GM23248 (cell line): ENCODE measurements around the gene PAQR6. TPM values are rescaled to one million over a fixed set of nuclear protein-coding genes. Genes with fewer than 3 reads are reported as not detected.
A peak's percentile ranks its signal among the peaks of the same experiment; 100 is the strongest.

Source experiments
- DNase-seq: peaks from one replicate; pipeline ENCODE4 v3.0.0-alpha.2; 2015
- H2AFZ ChIP-seq: fragments of 200-600 bp; sonication (generic); 2 replicates; pipeline ENCODE4 v1.6.1; 2016; ENCODE audit warnings: antibody characterized with exemption
- H3F3A ChIP-seq: fragments of 200-600 bp; sonication (generic); 2 replicates; pipeline ENCODE4 v1.6.1; 2016; ENCODE audit warnings: mild to moderate bottlenecking, antibody characterized with exemption, mixed run types; ENCODE audit not compliant: insufficient read depth
- H3K27ac ChIP-seq: fragments of 200-600 bp; sonication (generic); 2 replicates; pipeline ENCODE4 v1.5.1; 2016; ENCODE audit warnings: mild to moderate bottlenecking
- H3K27me3 ChIP-seq: fragments of 200-600 bp; sonication (generic); replicated peaks from 2 replicates; pipeline ENCODE4 v1.6.1; 2016; ENCODE audit warnings: mild to moderate bottlenecking; ENCODE audit not compliant: insufficient read depth
- H3K36me3 ChIP-seq: fragments of 200-600 bp; sonication (generic); 2 replicates; pipeline ENCODE4 v1.6.1; 2016; ENCODE audit warnings: low read depth, mild to moderate bottlenecking
- H3K4me1 ChIP-seq: fragments of 200-600 bp; sonication (generic); 2 replicates; pipeline ENCODE4 v1.6.1; 2016; ENCODE audit warnings: mild to moderate bottlenecking; ENCODE audit not compliant: insufficient read depth
- H3K4me2 ChIP-seq: fragments of 200-600 bp; sonication (generic); one replicate; pipeline ENCODE4 v1.6.1; 2016; ENCODE audit warnings: mild to moderate bottlenecking; ENCODE audit not compliant: unreplicated experiment
- H3K4me3 ChIP-seq: fragments of 200-600 bp; sonication (generic); 2 replicates; pipeline ENCODE4 v1.5.1; 2016; ENCODE audit warnings: mild to moderate bottlenecking
- H3K79me2 ChIP-seq: fragments of 200-600 bp; sonication (generic); 2 replicates; pipeline ENCODE4 v1.6.1; 2016; ENCODE audit warnings: mild to moderate bottlenecking; ENCODE audit not compliant: insufficient read depth
- H3K9ac ChIP-seq: fragments of 200-600 bp; sonication (generic); 2 replicates; pipeline ENCODE4 v1.6.1; 2016; ENCODE audit warnings: mild to moderate bottlenecking
- H3K9me2 ChIP-seq: fragments of 200-600 bp; sonication (generic); 2 replicates; pipeline ENCODE4 v1.6.1; 2016; ENCODE audit warnings: mixed run types, mild to moderate bottlenecking, moderate library complexity; ENCODE audit not compliant: insufficient read depth
- H3K9me3 ChIP-seq: fragments of 200-600 bp; sonication (generic); one replicate; pipeline ENCODE4 v1.6.1; 2017; ENCODE audit warnings: low read depth
- H4K20me1 ChIP-seq: fragments of 200-600 bp; sonication (generic); 2 replicates; pipeline ENCODE4 v1.6.0; 2016; ENCODE audit not compliant: insufficient read depth
- EZH2 ChIP-seq: fragments of 200-600 bp; sonication (generic); IDR thresholded peaks from 2 replicates; pipeline ENCODE4 v1.6.1; 2018; ENCODE audit warnings: antibody characterized with exemption, mild to moderate bottlenecking; ENCODE audit not compliant: insufficient read depth, poor library complexity, severe bottlenecking
- EZH2phosphoT487 ChIP-seq: fragments of 200-600 bp; sonication (generic); IDR thresholded peaks from 2 replicates; pipeline ENCODE4 v1.6.1; 2018; ENCODE audit warnings: antibody characterized with exemption, moderate library complexity, mild to moderate bottlenecking, low read depth; ENCODE audit not compliant: insufficient read depth
- WGBS, 2 experiments: methylation state at CpG; one replicate each; pipeline ENCODE4 v1.1.6; 2015 to 2017; ENCODE audit warnings: low lambda C conversion rate in 2 of 2, low coverage in 1 of 2; ENCODE audit errors: missing lambda C conversion rate in 2 of 2; 5-methylcytosine and 5-hydroxymethylcytosine counted together
- in situ Hi-C: fragments of 300-500 bp; cut with MboI; formaldehyde crosslinking; loops from 2 replicates; pipeline ENCODE4 v1.15.0; 2020
- polyA plus RNA-seq: library from polyadenylated mRNA; unstranded; fragments of >200 nt; fragmentation: Nextera tagmentation; extraction: Ambion mirVana; gene quantifications from 2 replicates; pipeline ENCODE4 v1.2.1, GENCODE V29; 2016
- total RNA-seq: library from RNA; depleted of rRNA; stranded (reverse); fragments of >200 nt; shearing (Covaris generic); gene quantifications from 2 replicates; pipeline ENCODE4 v1.2.3, GENCODE V29; 2014

PAQR6 gene
- total and polyA plus RNA-seq, 2 experiments from 2014 or later = 0.54 to 0.81 TPM

DNA sequence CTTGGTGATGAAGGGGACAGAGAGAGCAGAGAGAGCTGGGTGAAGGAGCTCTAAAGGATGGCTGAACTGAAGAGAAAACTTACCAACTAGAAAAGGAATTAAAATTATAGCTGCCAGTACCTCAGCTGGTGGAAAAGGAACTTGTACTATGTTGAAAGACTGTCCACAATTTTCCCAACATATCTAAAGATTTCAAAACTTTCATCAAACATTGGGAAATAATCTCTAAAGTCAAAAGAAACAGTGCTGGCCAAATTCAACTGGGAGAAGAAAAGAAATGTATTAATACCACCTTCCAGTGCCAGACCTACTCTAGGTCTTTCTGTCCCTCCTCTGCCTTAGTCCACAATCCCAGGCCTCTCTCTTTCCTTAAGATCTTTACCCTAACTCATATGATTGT lies 28.7 kb upstream of the PAQR6 start:
- Histone ChIP-seq H3K4me1 (peaks cover 8% of the 10 kb centered on the region), H3K27me3 (no peaks in the 10 kb centered on the region), H2AFZ (no peak overlapping the region), H3K27ac (peak overlapping the region; percentile 53), H3K9me2 (no peaks in the 10 kb centered on the region), H3K9ac (no peak overlapping the region), H3K4me3 (no peak overlapping the region), H3K36me3 (peaks cover 49% of the 10 kb centered on the region), H4K20me1 (peaks cover 4% of the 10 kb centered on the region; the same call in 1 of the 2 replicates), H3F3A (peaks cover 15% of the 10 kb centered on the region), H3K79me2 (peaks cover 41% of the 10 kb centered on the region), H3K4me2 (no peak overlapping the region), H3K9me3 (no peaks in the 10 kb centered on the region)
- TF ChIP-seq EZH2phosphoT487 (no peak), EZH2 (no peak)
- peak; percentile 61 for DNase-seq
- in situ Hi-C loops = no loop called here

DNA sequence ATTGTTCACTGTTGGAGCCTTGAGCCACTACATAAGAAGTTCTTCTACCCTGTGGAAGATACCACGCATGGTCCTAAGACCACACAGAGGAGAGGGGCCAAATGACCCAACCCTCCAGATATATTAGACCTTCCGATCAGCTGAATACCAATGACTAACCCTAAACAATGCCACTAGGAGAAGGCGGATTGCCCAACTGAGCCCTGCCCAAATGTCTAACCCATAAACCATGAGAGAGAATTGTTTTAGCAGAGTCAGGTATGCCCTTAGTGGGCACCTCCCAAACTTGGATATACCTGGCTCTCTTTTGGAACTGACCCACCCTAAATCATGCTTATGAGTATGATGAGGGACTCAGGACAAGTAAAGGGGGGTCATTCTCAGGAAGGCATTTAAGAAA lies 22.5 kb upstream of the PAQR6 start:
- 95% methylated on average over 3 of the region's 3 CpGs for WGBS, 2 experiments
- H3F3A ChIP-seq = peaks cover 14% of the 10 kb centered on the region
- H2AFZ ChIP-seq = no peak overlapping the region
- no peaks in the 10 kb centered on the region for H3K4me1 ChIP-seq
- in situ Hi-C loops = no loop called here
- no peak overlapping the region for H3K9ac ChIP-seq
- H3K4me3 ChIP-seq = no peak overlapping the region
- H3K4me2 ChIP-seq = no peak overlapping the region
- H3K36me3 ChIP-seq = peaks cover 61% of the 10 kb centered on the region
- no peaks in the 10 kb centered on the region for H3K27me3 ChIP-seq
- no peak for TF ChIP-seq EZH2phosphoT487
- no peak for TF ChIP-seq EZH2
- H3K9me3 ChIP-seq = no peaks in the 10 kb centered on the region
- no peak overlapping the region for H3K27ac ChIP-seq
- H3K9me2 ChIP-seq = no peaks in the 10 kb centered on the region
- no peak for DNase-seq
- H3K79me2 ChIP-seq = no peaks in the 10 kb centered on the region
- no peaks in the 10 kb centered on the region for H4K20me1 ChIP-seq

DNA sequence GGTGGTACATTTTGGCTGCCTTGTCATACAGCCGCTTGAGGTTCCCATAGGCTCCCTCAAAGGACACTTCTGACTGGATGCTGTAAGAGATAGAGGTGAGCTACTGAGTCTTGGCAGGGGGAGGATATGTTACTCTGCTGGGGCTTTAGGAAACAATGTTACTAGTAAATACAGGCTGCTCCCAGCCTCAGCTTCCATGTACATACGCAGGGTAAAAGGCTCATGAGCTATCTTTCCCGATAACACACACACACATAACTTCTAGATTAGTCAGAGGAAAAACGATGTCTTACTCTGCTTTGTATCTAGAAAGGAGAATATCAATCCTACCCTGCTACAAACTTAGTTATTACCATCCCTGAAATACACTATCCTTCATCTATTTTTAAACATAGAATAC lies 20.5 kb upstream of the PAQR6 start:
- WGBS, 2 experiments = 69 to 78% methylated on average over 4 of the region's 4 CpGs
- Histone ChIP-seq H3K79me2 (no peaks in the 10 kb centered on the region), H3K27ac (no peak overlapping the region), H3F3A (peaks cover 30% of the 10 kb centered on the region), H2AFZ (no peak overlapping the region), H4K20me1 (no peaks in the 10 kb centered on the region), H3K9me2 (no peaks in the 10 kb centered on the region), H3K4me2 (no peak overlapping the region), H3K9me3 (no peaks in the 10 kb centered on the region), H3K36me3 (peaks cover 46% of the 10 kb centered on the region), H3K4me1 (peaks cover 5% of the 10 kb centered on the region), H3K4me3 (no peak overlapping the region), H3K27me3 (no peaks in the 10 kb centered on the region), H3K9ac (no peak overlapping the region; the same call in 1 of the 2 replicates)
- DNase-seq = no peak
- in situ Hi-C loops = no loop called here
- no peak for TF ChIP-seq EZH2
- no peak for TF ChIP-seq EZH2phosphoT487

DNA sequence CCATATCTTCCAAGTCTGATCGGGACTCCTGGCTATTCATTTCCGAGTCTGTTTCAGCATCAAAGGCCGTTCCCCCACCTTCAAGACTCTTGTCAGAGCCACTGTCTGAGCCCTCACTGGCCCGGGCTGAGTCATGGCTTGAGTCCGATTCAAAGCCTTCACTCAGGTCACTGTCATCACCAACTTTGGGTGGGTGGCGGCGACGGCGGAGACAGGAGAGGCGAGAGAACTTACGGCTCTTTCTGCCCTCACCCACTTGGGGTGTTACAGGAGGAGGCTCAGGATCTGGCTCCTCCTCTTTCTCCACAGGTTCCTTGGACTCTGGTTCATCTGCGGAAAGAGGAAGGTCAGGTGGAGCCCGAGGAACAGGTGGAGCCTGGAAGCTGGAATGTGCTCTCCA lies 18.2 kb upstream of the PAQR6 start:
- Histone ChIP-seq H3K9ac (no peak overlapping the region), H3K79me2 (peaks cover 4% of the 10 kb centered on the region; the same call in 1 of the 2 replicates), H3K36me3 (peaks cover 34% of the 10 kb centered on the region; the same call in 1 of the 2 replicates), H3K27ac (no peak overlapping the region), H3K9me3 (no peaks in the 10 kb centered on the region), H3K4me1 (peaks cover 18% of the 10 kb centered on the region), H3F3A (peaks cover 48% of the 10 kb centered on the region), H3K4me2 (no peak overlapping the region), H4K20me1 (no peaks in the 10 kb centered on the region), H3K4me3 (no peak overlapping the region), H3K27me3 (no peaks in the 10 kb centered on the region), H3K9me2 (no peaks in the 10 kb centered on the region), H2AFZ (no peak overlapping the region)
- in situ Hi-C loops = no loop called here
- DNase-seq = no peak
- TF ChIP-seq EZH2phosphoT487 (no peak), EZH2 (no peak)
- WGBS, 2 experiments = 82 to 84% methylated on average over 12 to 13 of the region's 13 CpGs

DNA sequence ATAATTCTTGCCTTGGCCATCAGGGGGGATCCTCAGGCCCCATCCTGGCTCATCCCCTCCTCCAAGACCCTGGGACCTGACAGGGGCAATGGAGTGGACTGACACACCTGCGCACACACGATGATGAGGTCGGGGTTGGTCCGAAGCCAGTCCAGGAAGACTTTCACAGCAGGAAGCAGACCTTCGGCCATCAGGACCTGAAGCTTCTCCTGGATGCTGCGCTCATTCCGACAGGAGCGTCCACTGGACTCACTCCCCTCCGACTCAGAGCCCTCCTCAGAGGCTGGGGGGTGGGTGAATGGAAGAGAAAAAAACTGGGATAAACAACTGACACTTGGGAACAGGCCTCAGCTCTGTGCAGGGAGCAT lies 15.4 kb upstream of the PAQR6 start:
- H3K4me1 ChIP-seq = peaks cover 18% of the 10 kb centered on the region
- H3K36me3 ChIP-seq = peaks cover 49% of the 10 kb centered on the region
- no peak overlapping the region for H2AFZ ChIP-seq
- no peaks in the 10 kb centered on the region for H3K9me2 ChIP-seq
- TF ChIP-seq EZH2phosphoT487 (no peak), EZH2 (no peak)
- H3K27ac ChIP-seq = peak overlapping the region; percentile 86
- H3K9me3 ChIP-seq = no peaks in the 10 kb centered on the region
- no peaks in the 10 kb centered on the region for H4K20me1 ChIP-seq
- H3K79me2 ChIP-seq = peaks cover 7% of the 10 kb centered on the region; the same call in 1 of the 2 replicates
- in situ Hi-C loops = no loop called here
- WGBS, 2 experiments = 93 to 96% methylated on average over 9 of the region's 9 CpGs
- no peak for DNase-seq
- no peak overlapping the region for H3K4me3 ChIP-seq
- no peaks in the 10 kb centered on the region for H3K27me3 ChIP-seq
- 0 out of 2 replicates have a peak overlapping the region, but pooled peaks have one; percentile 5 for H3K9ac ChIP-seq
- H3F3A ChIP-seq = peaks cover 44% of the 10 kb centered on the region
- H3K4me2 ChIP-seq = peak overlapping the region; percentile 29
